MM.1S (cell line): ENCODE results near the gene ADCY2.

ENCODE experiments used
- DNase-seq: peaks from one replicate; pipeline ENCODE4 v3.0.0-alpha.2; 2015
- H2AFZ ChIP-seq: fragments of 300-600 bp; sonication (generic); 2 replicates; pipeline ENCODE4 v1.6.0; 2016; ENCODE audit warnings: antibody characterized with exemption, low read length
- H3F3A ChIP-seq: fragments of 300-600 bp; sonication (generic); 2 replicates; pipeline ENCODE4 v1.6.1; 2016; ENCODE audit warnings: mild to moderate bottlenecking, antibody characterized with exemption, low read length, moderate library complexity, mixed read lengths; ENCODE audit not compliant: insufficient read depth
- H3K27ac ChIP-seq: fragments of 300-600 bp; sonication (generic); 2 replicates; pipeline ENCODE4 v1.5.1; 2016; ENCODE audit warnings: mild to moderate bottlenecking, low read length
- H3K27me3 ChIP-seq: fragments of 300-600 bp; sonication (generic); replicated peaks from 2 replicates; pipeline ENCODE4 v1.6.0; 2016; ENCODE audit warnings: low read length; ENCODE audit not compliant: insufficient read depth
- H3K36me3 ChIP-seq: fragments of 300-600 bp; sonication (generic); replicated peaks from 2 replicates; pipeline ENCODE4 v1.6.1; 2016; ENCODE audit warnings: mild to moderate bottlenecking, low read length, mixed read lengths; ENCODE audit not compliant: insufficient read depth
- H3K4me1 ChIP-seq: fragments of 300-600 bp; sonication (generic); 2 replicates; pipeline ENCODE4 v1.6.1; 2016; ENCODE audit warnings: low read length, mixed read lengths
- H3K4me2 ChIP-seq: fragments of 300-600 bp; sonication (generic); 2 replicates; pipeline ENCODE4 v1.6.0; 2016; ENCODE audit warnings: low read depth, low read length
- H3K4me3 ChIP-seq: fragments of 300-600 bp; sonication (generic); 2 replicates; pipeline ENCODE4 v1.5.1; 2016; ENCODE audit warnings: low read length, mixed read lengths
- H3K79me2 ChIP-seq: fragments of 300-600 bp; sonication (generic); 2 replicates; pipeline ENCODE4 v1.6.1; 2016; ENCODE audit warnings: mixed run types, low read length, mixed read lengths
- H3K9ac ChIP-seq: fragments of 300-600 bp; sonication (generic); 2 replicates; pipeline ENCODE4 v1.6.1; 2016; ENCODE audit warnings: low read length, mixed read lengths
- H3K9me2 ChIP-seq: fragments of 300-600 bp; sonication (generic); replicated peaks from 2 replicates; pipeline ENCODE4 v1.6.1; 2016; ENCODE audit warnings: mild to moderate bottlenecking, low read length, mixed read lengths; ENCODE audit not compliant: insufficient read depth
- H3K9me3 ChIP-seq: fragments of 300-600 bp; sonication (generic); replicated peaks from 2 replicates; pipeline ENCODE4 v1.6.1; 2016; ENCODE audit warnings: mild to moderate bottlenecking, low read length, mixed read lengths; ENCODE audit not compliant: insufficient read depth
- H4K20me1 ChIP-seq: fragments of 300-600 bp; sonication (generic); 2 replicates; pipeline ENCODE4 v1.6.1; 2016; ENCODE audit warnings: mild to moderate bottlenecking, low read length, moderate library complexity, mixed read lengths; ENCODE audit not compliant: insufficient read depth
- EZH2 ChIP-seq: fragments of 300-600 bp; sonication (generic); optimal IDR thresholded peaks from 2 replicates; pipeline ENCODE3; 2017; ENCODE audit warnings: low read depth, mild to moderate bottlenecking, antibody characterized with exemption, low read length, mixed read lengths
- EZH2phosphoT487 ChIP-seq: fragments of 300-600 bp; sonication (generic); IDR thresholded peaks from 2 replicates; pipeline ENCODE4 v1.6.1; 2018; ENCODE audit warnings: antibody characterized with exemption, low read length
- TF ChIP-seq, protein P1 (sequence below): fragments of 300-600 bp; sonication (generic); IDR thresholded peaks from 2 replicates; pipeline ENCODE4 v1.5.1; 2016; ENCODE audit warnings: antibody characterized with exemption, low read length, mixed read lengths

ADCY2 gene

DNA sequence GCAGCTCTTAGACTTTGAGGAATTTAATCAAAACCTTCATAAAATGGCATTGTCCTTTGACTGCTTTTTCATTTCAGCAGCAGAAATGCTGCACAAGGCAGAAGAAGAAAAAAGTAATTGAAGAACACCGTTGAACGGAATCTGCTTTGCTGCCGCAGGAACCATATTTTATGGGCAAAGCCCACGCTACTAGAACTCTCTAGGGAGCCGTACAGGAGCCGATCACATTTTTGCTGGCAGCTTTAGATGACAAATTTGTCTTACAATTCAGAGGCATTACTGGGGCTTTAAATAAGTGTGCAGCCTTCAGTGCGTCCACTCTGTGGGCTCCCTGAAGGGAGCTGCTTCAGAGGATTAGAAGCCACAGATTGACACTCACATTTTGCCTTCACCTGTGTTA is 449.6 kb downstream of the ADCY2 start:
- Histone ChIP-seq H3K9ac (no peak overlapping the region), H3K36me3 (no peaks in the 10 kb centered on the region), H3K27me3 (no peaks in the 10 kb centered on the region), H3K27ac (no peak overlapping the region), H3K4me1 (no peaks in the 10 kb centered on the region), H2AFZ (no peak overlapping the region), H3K9me3 (no peaks in the 10 kb centered on the region), H3F3A (no peaks in the 10 kb centered on the region), H3K4me2 (no peak overlapping the region), H3K4me3 (no peak overlapping the region), H4K20me1 (no peaks in the 10 kb centered on the region), H3K79me2 (no peaks in the 10 kb centered on the region), H3K9me2 (no peaks in the 10 kb centered on the region)
- DNase-seq, result no peak
- TF ChIP-seq EZH2, result no peak

DNA sequence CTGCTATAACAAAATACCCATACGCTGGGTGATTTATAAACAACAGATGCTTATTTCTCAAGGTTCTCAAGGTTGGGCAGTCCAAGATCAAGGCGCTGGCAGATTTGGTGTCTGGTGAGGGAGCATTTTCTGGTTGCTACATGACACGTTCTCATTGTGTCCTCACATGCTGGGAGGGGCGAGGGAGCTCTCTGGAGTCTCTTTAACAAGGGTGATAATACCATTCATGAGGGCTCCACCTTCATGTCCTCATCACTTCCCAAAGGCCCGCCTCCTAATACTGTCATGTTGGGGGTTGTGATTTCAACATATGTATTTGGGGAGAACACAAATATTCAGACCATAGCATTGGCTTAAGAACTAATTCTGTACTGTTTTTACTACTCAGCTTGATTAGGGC is 450.4 kb downstream of the ADCY2 start:
- Histone ChIP-seq H3K79me2 (no peaks in the 10 kb centered on the region), H2AFZ (no peak overlapping the region), H3K9me2 (no peaks in the 10 kb centered on the region), H3K9ac (no peak overlapping the region), H3K4me1 (no peaks in the 10 kb centered on the region), H3K9me3 (no peaks in the 10 kb centered on the region), H3F3A (no peaks in the 10 kb centered on the region), H3K36me3 (no peaks in the 10 kb centered on the region), H3K4me3 (no peak overlapping the region), H3K4me2 (no peak overlapping the region), H4K20me1 (no peaks in the 10 kb centered on the region), H3K27me3 (no peaks in the 10 kb centered on the region), H3K27ac (no peak overlapping the region)
- TF ChIP-seq, protein P1, sequence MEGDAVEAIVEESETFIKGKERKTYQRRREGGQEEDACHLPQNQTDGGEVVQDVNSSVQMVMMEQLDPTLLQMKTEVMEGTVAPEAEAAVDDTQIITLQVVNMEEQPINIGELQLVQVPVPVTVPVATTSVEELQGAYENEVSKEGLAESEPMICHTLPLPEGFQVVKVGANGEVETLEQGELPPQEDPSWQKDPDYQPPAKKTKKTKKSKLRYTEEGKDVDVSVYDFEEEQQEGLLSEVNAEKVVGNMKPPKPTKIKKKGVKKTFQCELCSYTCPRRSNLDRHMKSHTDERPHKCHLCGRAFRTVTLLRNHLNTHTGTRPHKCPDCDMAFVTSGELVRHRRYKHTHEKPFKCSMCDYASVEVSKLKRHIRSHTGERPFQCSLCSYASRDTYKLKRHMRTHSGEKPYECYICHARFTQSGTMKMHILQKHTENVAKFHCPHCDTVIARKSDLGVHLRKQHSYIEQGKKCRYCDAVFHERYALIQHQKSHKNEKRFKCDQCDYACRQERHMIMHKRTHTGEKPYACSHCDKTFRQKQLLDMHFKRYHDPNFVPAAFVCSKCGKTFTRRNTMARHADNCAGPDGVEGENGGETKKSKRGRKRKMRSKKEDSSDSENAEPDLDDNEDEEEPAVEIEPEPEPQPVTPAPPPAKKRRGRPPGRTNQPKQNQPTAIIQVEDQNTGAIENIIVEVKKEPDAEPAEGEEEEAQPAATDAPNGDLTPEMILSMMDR, result no peak
- TF ChIP-seq EZH2 (no peak), EZH2phosphoT487 (no peak)
- no peak for DNase-seq

DNA sequence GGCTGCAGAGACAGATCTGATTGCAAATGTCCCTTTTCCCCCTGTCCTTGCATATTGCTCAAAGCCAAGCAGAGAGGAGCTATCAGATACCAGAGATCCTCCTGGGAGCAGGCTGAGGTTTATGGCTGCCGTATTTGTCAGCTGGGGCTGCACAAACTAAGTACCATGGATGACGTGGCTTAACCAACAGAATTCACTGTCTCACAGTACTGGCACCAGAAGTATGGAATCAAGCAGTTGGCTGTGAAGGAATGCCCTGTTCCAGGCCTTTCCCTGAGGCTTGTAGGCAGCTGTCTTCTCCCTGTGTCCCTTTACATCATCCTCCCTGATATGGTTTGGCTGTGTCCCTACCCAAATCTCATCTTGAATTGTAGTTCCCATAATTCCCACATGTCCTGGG is 452.4 kb downstream of the ADCY2 start:
- Histone ChIP-seq H3K27ac (no peak overlapping the region), H3K4me1 (no peaks in the 10 kb centered on the region), H3K9ac (no peak overlapping the region), H3K79me2 (no peaks in the 10 kb centered on the region), H2AFZ (no peak overlapping the region), H3K4me3 (no peak overlapping the region), H3K36me3 (no peaks in the 10 kb centered on the region), H3K9me2 (no peaks in the 10 kb centered on the region), H3F3A (no peaks in the 10 kb centered on the region), H3K27me3 (no peaks in the 10 kb centered on the region), H4K20me1 (no peaks in the 10 kb centered on the region), H3K4me2 (no peak overlapping the region), H3K9me3 (no peaks in the 10 kb centered on the region)
- TF ChIP-seq, protein P1, result no peak
- TF ChIP-seq EZH2 (no peak), EZH2phosphoT487 (no peak)
- no peak for DNase-seq

DNA sequence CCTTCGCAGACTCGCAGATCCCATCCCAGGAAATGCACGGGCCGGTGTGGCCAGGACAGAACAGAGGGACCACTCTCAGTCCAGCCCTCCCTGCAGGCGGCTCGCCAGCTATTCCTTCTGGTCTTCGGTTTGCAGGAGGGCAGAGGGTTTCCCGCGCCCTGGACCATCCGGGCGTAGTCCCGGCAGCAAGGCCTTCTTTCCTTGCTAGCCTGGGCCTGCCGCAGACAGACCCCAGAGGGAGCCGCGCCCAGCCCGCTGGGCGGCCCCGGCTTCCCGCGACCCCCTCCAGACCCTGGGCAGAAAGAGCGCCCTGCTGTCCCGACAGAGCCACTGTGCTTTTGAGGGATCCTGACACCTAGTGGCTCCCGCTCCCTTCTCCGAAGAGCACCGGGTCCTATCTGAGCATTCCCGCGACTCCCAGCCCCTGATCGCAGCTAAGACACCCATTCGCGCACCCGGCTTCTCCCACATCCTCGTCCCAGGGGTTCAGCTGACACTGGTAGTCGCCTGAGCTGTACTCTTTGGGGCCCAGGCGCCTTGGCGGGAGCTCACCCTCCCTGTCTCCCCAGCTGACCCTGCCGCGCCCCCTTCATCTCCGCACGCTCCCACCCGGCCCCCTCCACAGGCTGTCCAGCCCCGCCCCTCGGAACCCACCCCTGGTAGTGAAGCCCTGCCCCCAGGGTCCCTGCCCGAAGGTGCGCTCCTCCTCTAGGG is 453.9 kb downstream of the ADCY2 start:
- no peaks in the 10 kb centered on the region for H3K36me3 ChIP-seq
- no peak overlapping the region for H2AFZ ChIP-seq
- DNase-seq, result no peak
- H3K27ac ChIP-seq, result no peak overlapping the region
- no peak overlapping the region for H3K4me2 ChIP-seq
- no peaks in the 10 kb centered on the region for H4K20me1 ChIP-seq
- no peaks in the 10 kb centered on the region for H3K9me2 ChIP-seq
- H3K9me3 ChIP-seq, result no peaks in the 10 kb centered on the region
- H3F3A ChIP-seq, result no peaks in the 10 kb centered on the region
- no peak overlapping the region for H3K4me3 ChIP-seq
- no peaks in the 10 kb centered on the region for H3K27me3 ChIP-seq
- H3K4me1 ChIP-seq, result no peaks in the 10 kb centered on the region
- no peak for TF ChIP-seq EZH2
- TF ChIP-seq, protein P1, result no peak
- TF ChIP-seq EZH2phosphoT487, result no peak
- H3K79me2 ChIP-seq, result no peaks in the 10 kb centered on the region
- H3K9ac ChIP-seq, result no peak overlapping the region
